NCI-H1048 (cell line): ENCODE measurements around the gene CENPN.

Experiments
- DNase-seq: peaks from one replicate; lab custom pipeline; 2025; lab: John Stamatoyannopoulos, UW

The CENPN gene

GRCh38 chr16:80991792-80992430, 15.1 kb upstream of the CENPN start:
- no peak for DNase-seq

GRCh38 chr16:80992676-80993293, 14.2 kb upstream of the CENPN start:
- no peak for DNase-seq

DNA sequence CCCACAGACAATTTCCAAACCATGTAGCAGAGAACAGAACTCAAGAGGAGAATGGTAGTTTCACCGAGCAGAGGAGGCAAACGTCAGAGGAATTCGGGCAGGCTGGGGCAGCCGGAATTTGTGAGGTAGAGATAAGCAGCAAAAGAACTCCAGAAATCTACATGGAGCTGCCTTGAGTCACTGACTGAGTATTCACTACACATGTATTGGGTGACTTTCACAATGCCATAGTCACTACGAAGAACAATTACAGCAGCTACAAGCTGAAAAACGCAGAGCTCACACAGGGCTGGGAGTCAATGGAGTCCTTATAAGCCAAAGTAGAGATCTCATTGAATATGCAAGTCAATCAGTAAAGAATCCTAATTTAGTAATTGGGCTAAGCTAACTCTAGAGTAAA, 13.7 kb upstream of the CENPN start:
- DNase-seq: no peak

- DNase-seq: no peak
Measured at GRCh38 chr16:80993834-80994233, 13.2 kb upstream of the CENPN start.

GRCh38 chr16:80994451-80994850, 12.6 kb upstream of the CENPN start:
- DNase-seq: no peak

- no peak for DNase-seq
Measured at GRCh38 chr16:80996688-80997138, 10.3 kb upstream of the CENPN start.

DNA sequence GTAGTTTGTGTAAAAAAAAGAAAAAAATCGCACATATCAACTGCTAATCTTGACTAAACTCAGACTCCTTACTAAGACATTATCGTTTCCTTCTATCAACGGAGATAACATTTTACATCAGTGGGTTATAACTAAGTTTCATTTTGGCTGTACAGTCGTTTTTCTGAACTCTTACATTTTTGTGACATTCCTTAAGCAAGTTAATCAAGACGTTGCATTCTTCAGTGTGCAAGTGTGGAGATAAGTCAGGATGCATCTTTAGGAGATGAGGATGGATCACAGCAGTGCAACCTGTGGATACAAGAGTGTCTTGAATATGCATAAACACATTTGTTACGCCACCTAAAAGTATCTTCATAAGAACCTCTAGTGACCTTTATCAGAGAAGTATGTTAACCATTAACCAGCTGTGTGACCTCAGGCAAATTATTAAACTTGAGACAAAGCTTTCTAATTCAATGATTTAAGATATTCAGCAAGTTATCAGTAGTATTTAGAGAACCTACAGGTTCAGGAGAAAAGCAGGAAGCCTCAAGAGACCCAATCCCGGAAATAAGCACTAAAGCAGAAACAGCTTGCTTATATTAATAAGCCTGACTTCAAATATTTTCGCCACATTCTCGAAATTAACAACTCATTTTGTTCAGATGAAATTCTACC, 9.7 kb upstream of the CENPN start:
- DNase-seq: no peak

DNA sequence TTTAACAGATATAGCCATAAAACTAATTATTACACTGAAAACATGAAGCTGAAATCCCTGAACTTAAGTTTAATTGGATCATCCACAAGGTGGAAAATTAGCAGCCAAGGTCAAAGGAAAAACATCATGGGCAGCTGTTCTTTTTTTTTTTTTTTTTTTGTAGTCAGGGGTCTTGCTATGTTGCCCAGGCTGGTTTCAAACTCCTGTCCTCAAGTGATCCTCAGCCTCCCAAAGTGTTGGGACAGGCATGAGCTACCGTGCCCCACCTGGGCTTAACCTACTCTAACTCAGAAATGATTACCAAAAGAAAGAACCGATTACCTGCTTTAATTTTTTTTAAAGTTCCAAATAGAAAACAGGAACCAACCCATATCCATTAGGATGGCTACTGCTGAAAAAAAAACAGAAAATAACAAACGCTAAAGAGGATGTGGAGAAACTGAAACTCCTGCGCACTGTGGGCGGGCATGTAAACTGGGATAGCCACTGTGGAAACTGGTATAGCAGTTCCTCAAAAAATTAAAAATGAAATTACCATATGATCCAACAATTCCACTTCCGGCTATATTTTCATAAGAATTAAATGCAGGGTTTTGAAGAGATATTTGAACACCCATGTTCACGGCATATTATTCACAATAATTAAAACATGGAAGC, 8.9 kb upstream of the CENPN start:
- no peak for DNase-seq

- DNase-seq: no peak
Measured at GRCh38 chr16:81000873-81001272, 6.1 kb upstream of the CENPN start.

DNA sequence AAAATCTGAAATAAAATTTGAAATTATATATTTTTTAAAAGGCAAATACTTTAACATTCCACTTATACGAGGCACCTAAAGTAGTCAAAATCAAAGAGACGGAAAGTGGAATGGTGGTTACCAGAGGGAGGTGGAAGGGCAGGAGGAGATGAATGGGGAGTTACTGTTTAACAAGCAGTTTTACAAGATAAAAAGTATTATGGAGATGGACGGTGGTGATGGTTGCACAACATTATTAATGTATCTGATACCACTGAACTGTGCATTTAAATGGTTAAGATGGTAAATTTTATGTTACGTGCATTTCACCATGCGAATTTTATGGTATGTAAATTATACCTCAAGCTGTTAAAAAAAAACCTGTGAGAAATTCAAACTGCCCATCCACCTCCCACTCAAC, 5.7 kb upstream of the CENPN start:
- no peak for DNase-seq

DNA sequence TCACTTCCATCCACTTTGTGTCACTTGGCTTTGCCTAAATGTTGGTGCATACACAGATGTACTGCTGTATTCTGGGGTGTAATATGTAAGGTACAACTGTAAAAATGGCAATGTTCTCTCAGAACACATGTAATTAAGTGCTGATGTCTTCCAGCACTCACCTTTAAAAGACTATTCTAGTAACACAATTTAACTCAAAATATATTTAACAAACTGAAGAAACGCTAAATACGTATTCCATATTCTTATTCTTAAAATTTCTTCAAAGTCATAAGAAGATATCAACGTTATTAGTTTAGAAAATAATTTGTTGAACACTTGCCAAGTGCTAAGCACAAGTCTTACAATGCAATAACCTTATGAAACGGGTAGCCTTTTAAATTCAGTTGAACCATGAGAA, 4.0 kb upstream of the CENPN start:
- DNase-seq: no peak

DNA sequence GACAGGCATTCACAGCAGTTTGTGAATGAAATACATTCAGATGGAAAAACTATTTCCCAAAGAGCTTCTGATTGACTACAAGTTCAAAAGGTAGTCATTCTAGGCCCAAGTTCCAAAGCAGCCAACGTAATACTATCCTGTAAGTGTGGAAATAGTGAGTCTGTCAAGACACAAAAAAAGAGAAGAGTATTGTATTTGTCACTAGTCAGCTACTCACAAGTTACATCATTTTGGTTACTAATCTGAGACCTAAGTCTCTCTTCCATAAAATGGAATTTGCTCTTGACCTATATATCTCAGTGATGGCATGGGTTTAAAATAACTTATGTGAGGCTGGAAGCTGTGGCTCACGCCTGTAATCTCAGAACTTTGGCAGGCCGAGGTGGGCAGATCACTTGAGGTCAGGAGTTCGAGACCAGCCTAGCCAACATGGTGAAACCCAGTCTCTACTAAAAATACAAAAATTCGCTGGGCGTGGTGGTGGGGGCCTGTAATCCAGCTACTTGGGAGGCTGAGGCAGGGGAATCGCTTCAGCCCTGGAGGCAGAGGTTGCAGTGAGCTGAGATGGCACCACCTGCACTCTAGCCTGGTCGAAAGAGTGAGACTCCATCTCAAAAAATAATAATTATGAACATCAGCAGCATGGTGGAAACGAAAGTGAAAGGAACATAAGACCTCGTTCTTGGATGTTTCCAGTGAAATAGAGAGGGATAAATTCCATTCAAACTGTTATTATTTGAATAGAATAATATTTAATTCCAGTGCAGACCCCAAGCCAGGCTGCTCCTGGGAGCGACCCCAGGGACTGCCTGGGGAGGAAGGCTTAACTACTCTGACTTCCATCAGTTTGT, 3.2 kb upstream of the CENPN start:
- no peak for DNase-seq

DNA sequence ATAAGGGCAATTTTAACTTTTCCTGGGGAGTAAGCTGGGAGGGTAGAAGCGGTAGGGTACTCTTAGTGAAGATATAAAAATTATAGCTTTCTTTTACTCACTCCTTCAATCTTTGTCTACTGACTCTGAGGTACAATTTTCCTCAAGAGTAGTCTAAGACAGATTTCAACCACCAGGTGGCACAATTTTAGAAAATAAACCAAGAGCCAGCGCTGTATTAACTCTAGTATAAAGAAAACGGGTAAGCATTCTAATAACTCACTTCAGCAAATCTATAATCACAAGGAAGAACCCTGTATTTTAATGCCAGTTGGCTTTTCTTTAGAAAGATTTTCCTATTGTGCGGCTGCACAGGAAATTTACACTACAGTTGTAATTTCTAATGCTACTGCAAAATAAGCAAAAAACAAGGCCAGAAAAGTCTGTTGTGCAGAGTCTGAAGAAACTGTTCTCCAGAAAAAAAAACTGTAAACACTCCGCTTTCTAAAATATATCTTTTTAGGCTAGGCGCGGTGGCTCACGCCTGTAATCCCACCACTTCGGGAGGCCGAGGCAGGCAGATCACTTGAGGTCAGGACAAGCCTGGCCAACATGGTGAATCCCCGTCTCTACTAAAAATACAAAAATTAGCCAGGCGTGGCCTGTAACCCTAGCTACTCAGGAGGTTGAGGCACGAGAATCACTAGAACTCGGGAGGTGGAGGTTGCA, 2.2 kb upstream of the CENPN start:
- no peak for DNase-seq

GRCh38 chr16:81005610-81006161, 1.3 kb upstream of the CENPN start:
- no peak for DNase-seq

DNA sequence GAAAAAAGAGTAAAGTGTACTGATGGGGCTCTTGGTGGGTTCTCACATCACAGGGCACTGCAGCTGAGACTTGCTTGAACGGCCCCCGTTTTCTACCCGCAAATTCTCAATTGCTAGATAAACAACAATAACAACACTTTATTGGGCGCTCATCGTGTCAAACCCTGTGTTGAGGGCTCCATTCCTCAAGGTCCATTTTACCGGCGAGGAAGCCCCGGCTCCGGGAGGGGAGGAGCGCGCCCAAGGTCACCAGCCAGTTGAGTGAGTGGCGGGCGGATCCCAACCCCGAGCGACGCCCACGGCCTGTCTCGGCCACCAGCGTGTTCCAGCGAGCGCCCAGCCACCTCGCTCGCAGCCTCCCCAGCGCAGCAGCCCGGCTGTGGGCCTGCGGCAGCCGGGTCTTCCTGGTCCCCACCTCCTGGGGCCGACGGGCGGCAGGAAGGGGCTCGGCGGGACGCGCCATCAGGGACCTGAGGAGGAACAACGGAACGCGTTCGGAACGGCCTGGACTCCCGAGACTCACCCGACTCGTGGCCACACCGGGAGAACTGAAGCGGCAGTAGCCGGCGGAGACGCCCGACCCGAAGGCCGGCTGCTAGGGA, 702 bp upstream of the CENPN start:
- DNase-seq: no peak

- no peak for DNase-seq
Measured at GRCh38 chr16:81008505-81008789, 1.4 kb downstream of the CENPN start.

DNA sequence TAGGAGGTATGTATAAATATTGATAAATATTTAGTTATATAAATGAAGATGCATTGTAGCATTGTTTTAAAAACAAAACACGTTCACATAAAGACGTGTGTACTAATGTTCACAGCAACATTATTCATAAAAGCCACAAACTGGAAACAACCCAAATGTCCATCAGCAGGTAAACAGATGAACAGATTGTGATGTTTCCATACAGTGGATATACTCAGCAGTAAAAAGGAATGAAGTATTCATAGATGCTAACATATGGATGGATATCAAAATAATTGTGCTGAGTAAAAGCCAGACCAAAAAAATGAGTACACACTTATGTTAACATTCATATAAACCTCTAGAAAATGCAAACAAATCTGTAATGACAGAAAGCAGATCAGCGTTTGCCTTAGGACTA, 6.0 kb downstream of the CENPN start:
- DNase-seq: no peak

DNA sequence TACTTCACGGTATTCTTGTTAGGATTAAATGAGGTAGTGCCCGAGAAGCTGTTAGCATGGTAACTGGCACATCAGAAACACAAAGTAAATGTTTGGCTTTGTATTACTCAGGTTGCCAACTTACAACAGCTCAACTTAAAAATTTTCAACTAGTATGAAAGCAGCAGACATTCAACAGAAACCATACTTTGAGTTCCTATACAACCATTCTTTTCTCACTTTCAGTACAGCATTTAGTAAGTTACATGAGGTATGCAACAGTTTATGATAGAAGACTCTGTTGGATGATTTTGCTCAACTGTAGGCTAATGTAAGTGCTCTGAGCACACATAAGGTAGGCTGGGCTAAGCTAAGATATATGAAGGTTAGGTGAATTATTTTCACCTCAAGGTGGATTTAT, 7.7 kb downstream of the CENPN start:
- DNase-seq: no peak

DNA sequence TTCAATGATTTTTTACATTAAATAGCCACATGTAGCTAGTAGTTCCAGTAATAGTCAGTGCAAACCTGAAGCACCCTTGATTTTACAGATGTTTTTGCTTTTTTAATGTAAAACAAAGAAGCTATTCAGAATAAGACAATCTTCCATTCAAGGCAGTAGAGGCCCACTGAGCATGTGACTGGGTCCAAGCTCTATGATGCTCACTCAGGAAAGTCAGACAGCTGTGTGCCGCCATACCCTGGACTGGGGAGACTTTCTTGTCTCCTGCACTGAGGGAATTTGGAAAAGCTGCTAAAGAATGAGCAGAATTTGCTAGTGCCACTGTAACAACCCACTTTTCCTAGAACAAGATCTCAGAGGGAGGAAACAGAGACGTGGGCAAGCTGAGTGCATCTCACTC, 11.5 kb downstream of the CENPN start:
- no peak for DNase-seq

- no peak for DNase-seq
Measured at GRCh38 chr16:81026429-81026828, 19.4 kb downstream of the CENPN start.
